H1 (cell line): Measurements from ENCODE around the gene HMGB3. TPM values are rescaled to one million over a fixed set of nuclear protein-coding genes. Genes with fewer than 3 reads are reported as not detected.

Experiments used
- ASH2L ChIP-seq: fragments of 200-600, 300-600 bp; sonication (generic); IDR thresholded peaks from one replicate; pipeline ENCODE4 v1.7.1; 2017; ENCODE audit warnings: low read length
- MAX ChIP-seq: IDR thresholded peaks from 2 replicates; pipeline ENCODE4 v1.6.1; 2012; ENCODE audit warnings: inconsistent platforms
- SIX5 ChIP-seq: IDR thresholded peaks from 2 replicates; pipeline ENCODE4 v1.6.1; 2011; ENCODE audit warnings: mild to moderate bottlenecking, low read depth, low read length
- polyA plus RNA-seq, 7 experiments: library from polyadenylated mRNA; depleted of rRNA in 3 of 7; stranded (reverse) in 5 of 7; unstranded in 2 of 7; fragments of >200 nt in 5 of 7; fragments of 200-250 nt in 2 of 7; gene quantifications; 1 replicate in 5 of 7; 2 replicates in 1 of 7; 4 replicates in 1 of 7; pipeline versions ENCODE4 v1.2.1 to v1.2.3, GENCODE V29; 2011 to 2013; ENCODE audit warnings: missing spikeins in 2 of 7, mixed read lengths in 2 of 7
- total RNA-seq: library from RNA; stranded (reverse); fragmentation: NEBNext Ultra II Directional; extraction: Animal tissue kit (Norgen Biotek cat#: 25700); gene quantifications from 2 replicates; pipeline ENCODE4 v1.2.1, GENCODE V29; 2021

Gene HMGB3
- total and polyA plus RNA-seq, 2 of the 8 experiments (the other 6 are each of a cell fraction or from before 2014, with no cell fraction given), result 55.8 to 346 TPM

- TF ChIP-seq MAX (no peak), SIX5 (no peak), ASH2L (no peak)
These were observed 36.7 kb downstream of the HMGB3 start (continued) for GRCh38 chrX:151019856-151020255.
